Sigmoid colon (tissue), 7 donors: Measurements from ENCODE around the gene CFP. TPM values are rescaled to one million over a fixed set of nuclear protein-coding genes. Genes with fewer than 3 reads are reported as not detected.

Experiments
- DNase-seq: peaks from one replicate; pipeline ENCODE4 v3.0.0-alpha.2; 2019
- H3K27ac ChIP-seq, 4 donors: fragments of 200-600 bp; sonication (generic); one replicate each; pipeline ENCODE4 v1.5.1; 2016 to 2019; ENCODE audit warnings: mild to moderate bottlenecking in 1 of 4
- H3K27me3 ChIP-seq, 3 donors: fragments of 200-600 bp; sonication (generic); one replicate each; pipeline ENCODE4 v1.5.1; 2019; ENCODE audit warnings: mild to moderate bottlenecking in 1 of 3
- H3K36me3 ChIP-seq, 4 donors: fragments of 200-600 bp; sonication (generic); one replicate each; pipeline ENCODE4 v1.5.1; 2016 to 2019
- H3K4me1 ChIP-seq, 4 donors: fragments of 200-600 bp; sonication (generic); one replicate each; pipeline ENCODE4 v1.5.1; 2017 to 2019
- H3K4me3 ChIP-seq, 4 donors: fragments of 200-600 bp; sonication (generic); one replicate each; pipeline ENCODE4 v1.5.1; 2017 to 2019; ENCODE audit warnings: mild to moderate bottlenecking in 2 of 4, moderate library complexity in 1 of 4
- H3K9me3 ChIP-seq, 4 donors: fragments of 200-600 bp in 3 of 4; sonication (generic) in 3 of 4; one replicate each; pipeline versions ENCODE4 v1.5.1 to v1.6.1; 2013 to 2019
- EP300 ChIP-seq, 4 donors: sonication (generic); formaldehyde crosslinking; IDR thresholded peaks; one replicate each; pipeline ENCODE4 v1.6.1; 2017; ENCODE audit warnings: antibody characterized with exemption in 4 of 4
- POLR2A ChIP-seq, 2 donors: fragments of 450-650 bp; IDR thresholded peaks; one replicate each; pipeline ENCODE4 v1.6.1; 2016; ENCODE audit warnings: antibody characterized with exemption in 2 of 2, mild to moderate bottlenecking in 2 of 2, moderate library complexity in 2 of 2
- POLR2AphosphoS5 ChIP-seq, 4 donors: sonication (generic); formaldehyde crosslinking; IDR thresholded peaks; one replicate each; pipeline ENCODE4 v1.6.1; 2017; ENCODE audit warnings: antibody characterized with exemption in 4 of 4
- WGBS, 2 donors: extraction: QIAGEN DNeasy Blood & Tissue Kit; methylation state at CpG; one replicate each; pipeline ENCODE4 v1.1.7; 2013; 5-methylcytosine and 5-hydroxymethylcytosine counted together
- intact Hi-C: fragments of 100-400 bp; cut with DNase I; formaldehyde crosslinking; loops from one replicate; pipeline ENCODE4 v1.15.1; 2023
- polyA plus RNA-seq, 3 donors: library from polyadenylated mRNA; stranded (reverse); fragments of 200-250 nt; gene quantifications; one replicate each; pipeline ENCODE4 v1.2.3, GENCODE V29; 2013
- total RNA-seq, 4 donors: library from RNA; depleted of rRNA; stranded (reverse); fragments of >200 nt; gene quantifications; one replicate each; pipeline ENCODE4 v1.1.0, GENCODE V29; 2016
- TF ChIP-seq, protein P1 (sequence below), 4 experiments: fragments of 450-650 bp in 3 of 4; fragments of 200-600 bp in 1 of 4; IDR thresholded peaks; one replicate each; pipeline ENCODE4 v1.5.1; 2016 to 2019; ENCODE audit warnings: antibody characterized with exemption in 4 of 4, mild to moderate bottlenecking in 3 of 4, moderate library complexity in 2 of 4
- donor health status: healthy with polysubstance abuse.
- donor health status: Bipolar disorder and iron deficiency.
- donor health status: healthy.

CFP gene
- total and polyA plus RNA-seq, 7 donors: 3.0 to 14.3 (median 7.0) TPM

DNA sequence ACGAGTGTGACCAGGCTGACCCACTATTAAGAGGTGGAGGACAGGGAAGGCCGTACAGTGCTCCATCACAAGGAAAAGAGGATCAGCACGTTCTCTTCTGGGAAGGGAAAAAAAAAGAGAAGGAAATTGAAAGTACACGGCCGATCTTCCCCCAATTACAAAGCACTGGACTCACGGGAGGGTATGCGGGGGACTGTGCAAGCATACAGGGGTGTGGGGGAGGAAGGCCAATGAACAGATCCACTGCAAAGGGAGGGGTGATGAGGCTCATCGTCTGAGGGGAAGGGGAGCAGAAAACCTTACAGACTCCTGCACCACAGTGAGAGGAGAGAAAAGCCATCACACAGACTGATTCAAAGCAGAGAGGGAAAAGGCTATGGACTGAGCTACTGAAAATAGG is 19.5 kb upstream of the CFP start:
- intact Hi-C loops: loop anchor here (5.0 kb wide), 1 partner anchor 87 kb away; the partner anchor contains the start of gene ARAF
- Histone ChIP-seq H3K4me1 (peaks cover 0 to 18% (median 12%) of the 10 kb centered on the region in 4 donors), H3K27me3 (no peaks in the 10 kb centered on the region), H3K27ac (peak overlapping the region in 1 of 4 donors; percentile 87), H3K4me3 (peak overlapping the region; percentile 51 to 73 (median 70)), H3K36me3 (no peaks in the 10 kb centered on the region), H3K9me3 (no peaks in the 10 kb centered on the region)
- 7 to 19% methylated on average over 8 of the region's 8 CpGs for WGBS, 2 donors
- TF ChIP-seq, protein P1, sequence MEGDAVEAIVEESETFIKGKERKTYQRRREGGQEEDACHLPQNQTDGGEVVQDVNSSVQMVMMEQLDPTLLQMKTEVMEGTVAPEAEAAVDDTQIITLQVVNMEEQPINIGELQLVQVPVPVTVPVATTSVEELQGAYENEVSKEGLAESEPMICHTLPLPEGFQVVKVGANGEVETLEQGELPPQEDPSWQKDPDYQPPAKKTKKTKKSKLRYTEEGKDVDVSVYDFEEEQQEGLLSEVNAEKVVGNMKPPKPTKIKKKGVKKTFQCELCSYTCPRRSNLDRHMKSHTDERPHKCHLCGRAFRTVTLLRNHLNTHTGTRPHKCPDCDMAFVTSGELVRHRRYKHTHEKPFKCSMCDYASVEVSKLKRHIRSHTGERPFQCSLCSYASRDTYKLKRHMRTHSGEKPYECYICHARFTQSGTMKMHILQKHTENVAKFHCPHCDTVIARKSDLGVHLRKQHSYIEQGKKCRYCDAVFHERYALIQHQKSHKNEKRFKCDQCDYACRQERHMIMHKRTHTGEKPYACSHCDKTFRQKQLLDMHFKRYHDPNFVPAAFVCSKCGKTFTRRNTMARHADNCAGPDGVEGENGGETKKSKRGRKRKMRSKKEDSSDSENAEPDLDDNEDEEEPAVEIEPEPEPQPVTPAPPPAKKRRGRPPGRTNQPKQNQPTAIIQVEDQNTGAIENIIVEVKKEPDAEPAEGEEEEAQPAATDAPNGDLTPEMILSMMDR (IDR thresholded peaks at IDR 0.05): no peak
- TF ChIP-seq POLR2A (IDR thresholded peaks at IDR 0.05) (no peak), EP300 (IDR thresholded peaks at IDR 0.05) (no peak), POLR2AphosphoS5 (IDR thresholded peaks at IDR 0.05) (no peak)
- no peak for DNase-seq

DNA sequence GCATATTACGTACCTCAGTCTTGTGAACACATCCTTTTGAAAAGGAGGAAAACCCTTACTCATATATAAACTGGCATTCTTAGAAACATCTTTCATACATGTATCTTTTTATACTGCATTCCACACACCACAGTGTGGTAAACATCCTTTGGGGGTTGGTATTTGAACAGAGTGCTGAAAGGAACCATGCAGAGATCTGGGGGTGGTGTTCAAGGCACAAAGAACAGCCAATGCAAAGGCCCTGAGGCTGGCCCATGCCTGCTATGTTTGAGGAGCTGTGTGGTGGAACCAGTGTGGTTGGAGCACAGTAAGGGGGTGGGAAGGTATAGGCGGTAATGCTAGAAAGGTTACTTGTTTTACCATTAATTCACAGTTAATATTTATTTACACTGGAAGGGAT is 18.6 kb upstream of the CFP start:
- peaks cover 0 to 18% (median 12%) of the 10 kb centered on the region in 4 donors for H3K4me1 ChIP-seq
- no peaks in the 10 kb centered on the region for H3K9me3 ChIP-seq
- 83 to 98% methylated on average over 2 of the region's 2 CpGs for WGBS, 2 donors
- TF ChIP-seq, protein P1 (IDR thresholded peaks at IDR 0.05): no peak
- TF ChIP-seq POLR2A (IDR thresholded peaks at IDR 0.05) (no peak), POLR2AphosphoS5 (IDR thresholded peaks at IDR 0.05) (no peak), EP300 (IDR thresholded peaks at IDR 0.05) (no peak)
- no peak for DNase-seq
- H3K36me3 ChIP-seq: no peaks in the 10 kb centered on the region
- intact Hi-C loops: loop anchor here (5.0 kb wide), 1 partner anchor 86 kb away; the partner anchor contains the start of gene ARAF
- no peak overlapping the region for H3K27ac ChIP-seq
- no peaks in the 10 kb centered on the region for H3K27me3 ChIP-seq
- no peak overlapping the region for H3K4me3 ChIP-seq

DNA sequence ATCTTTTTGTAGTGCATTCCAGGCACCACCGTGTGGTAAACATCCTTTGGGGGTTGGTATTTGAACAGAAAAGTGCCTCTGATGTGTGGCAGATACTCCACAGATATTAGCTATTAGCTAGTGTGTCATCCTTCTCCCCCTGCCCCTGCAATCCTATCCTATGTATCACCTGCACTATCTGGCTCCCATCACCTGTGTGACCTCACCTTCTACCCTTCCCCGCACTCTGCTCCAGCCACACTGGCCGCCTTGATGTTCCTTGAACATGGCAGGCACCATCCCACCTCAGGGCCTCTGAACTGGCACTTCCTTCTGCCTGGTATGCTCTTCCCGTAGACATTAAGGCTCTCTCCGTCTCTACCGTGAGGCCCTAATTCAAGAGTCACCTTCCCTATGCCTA is 16.9 kb upstream of the CFP start:
- H3K9me3 ChIP-seq: no peaks in the 10 kb centered on the region
- DNase-seq: no peak
- intact Hi-C loops: loop anchor here (5.0 kb wide), 1 partner anchor 84 kb away; the partner anchor contains the start of gene ARAF
- TF ChIP-seq POLR2A (IDR thresholded peaks at IDR 0.05) (no peak), EP300 (IDR thresholded peaks at IDR 0.05) (no peak), POLR2AphosphoS5 (IDR thresholded peaks at IDR 0.05) (no peak)
- TF ChIP-seq, protein P1 (IDR thresholded peaks at IDR 0.05): no peak
- H3K27me3 ChIP-seq: no peaks in the 10 kb centered on the region
- no peaks in the 10 kb centered on the region for H3K36me3 ChIP-seq
- WGBS, 2 donors: 85 to 86% methylated on average over 6 of the region's 6 CpGs
- H3K27ac ChIP-seq: no peak overlapping the region
- no peak overlapping the region for H3K4me3 ChIP-seq
- H3K4me1 ChIP-seq: peaks cover 0 to 18% (median 12%) of the 10 kb centered on the region in 4 donors

DNA sequence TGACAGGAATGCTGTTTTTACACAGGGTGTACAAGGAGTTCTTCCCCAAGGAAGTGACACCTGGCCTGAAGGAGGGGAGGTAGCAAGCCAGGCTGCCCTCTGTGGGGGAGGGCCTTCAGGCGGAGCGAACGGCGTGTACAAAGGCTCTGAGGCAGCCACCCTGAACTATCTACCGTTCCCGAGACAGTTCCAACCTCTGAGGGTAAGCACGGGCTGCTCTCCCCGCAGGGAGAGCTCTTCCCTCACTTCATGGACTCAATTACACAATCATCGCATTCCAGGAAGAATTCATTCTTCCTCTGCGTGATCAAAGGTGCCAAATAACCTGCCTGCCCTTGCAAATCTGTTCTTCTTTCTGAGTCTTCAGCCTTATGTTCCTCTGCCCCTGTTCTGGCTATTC is 15.8 kb upstream of the CFP start:
- TF ChIP-seq POLR2AphosphoS5 (IDR thresholded peaks at IDR 0.05) (no peak), EP300 (IDR thresholded peaks at IDR 0.05) (no peak), POLR2A (IDR thresholded peaks at IDR 0.05) (no peak)
- TF ChIP-seq, protein P1 (IDR thresholded peaks at IDR 0.05): no peak
- DNase-seq: no peak
- Histone ChIP-seq H3K27me3 (no peaks in the 10 kb centered on the region), H3K27ac (no peak overlapping the region), H3K9me3 (peaks cover 0 to 1% (median 0%) of the 10 kb centered on the region in 4 donors), H3K4me1 (peaks cover 0 to 14% (median 11%) of the 10 kb centered on the region in 4 donors), H3K36me3 (peaks cover 0 to 10% (median 0%) of the 10 kb centered on the region in 4 donors), H3K4me3 (no peak overlapping the region)
- intact Hi-C loops: loop anchor here (5.0 kb wide), 1 partner anchor 83 kb away; the partner anchor contains the start of gene ARAF
- WGBS, 2 donors: 83 to 89% methylated on average over 10 of the region's 10 CpGs
